Activated CD4-positive, alpha-beta memory T cell treated with anti-CD3 and anti-CD28 coated beads for 36 hours (primary cell): ENCODE data around the gene VASP. TPM values are rescaled to one million over a fixed set of nuclear protein-coding genes. Genes with fewer than 3 reads are reported as not detected.

Source experiments
- CTCF ChIA-PET: fragments of 350-600 bp; sonication (Branson Sonifier 250); formaldehyde crosslinking; loops from one replicate; lab custom pipeline; 2021; ENCODE audit warnings: antibody characterized with exemption, inconsistent platforms; lab: Charles Lee
- POLR2A ChIA-PET: fragments of 350-600 bp; sonication (Branson Sonifier 250); formaldehyde crosslinking; loops from one replicate; lab custom pipeline; 2021; ENCODE audit warnings: antibody characterized with exemption; lab: Charles Lee
- DNase-seq: peaks from one replicate; pipeline ENCODE4 v3.0.0-alpha.2; 2020
- H3K27ac Mint-ChIP-seq: one replicate; pipeline ENCODE4 v1.8.0; 2021; ENCODE audit warnings: mixed read lengths
- H3K27me3 Mint-ChIP-seq: one replicate; pipeline ENCODE4 v1.8.0; 2021; ENCODE audit warnings: mixed read lengths
- H3K36me3 Mint-ChIP-seq: one replicate; pipeline ENCODE4 v1.8.0; 2021; ENCODE audit warnings: mixed read lengths
- H3K4me1 Mint-ChIP-seq: one replicate; pipeline ENCODE4 v1.8.0; 2021; ENCODE audit warnings: low read depth, mixed read lengths
- H3K4me3 Mint-ChIP-seq: one replicate; pipeline ENCODE4 v1.8.0; 2021; ENCODE audit warnings: mild to moderate bottlenecking, mixed read lengths
- H3K9me3 Mint-ChIP-seq: one replicate; pipeline ENCODE4 v1.8.0; 2021; ENCODE audit warnings: mixed read lengths
- intact Hi-C: fragments of 100-400 bp; cut with micrococcal nuclease; formaldehyde crosslinking; loops from one replicate; pipeline ENCODE4 v1.15.1; 2023
- total RNA-seq, 2 experiments: library from RNA; stranded (reverse); gene quantifications; one replicate each; pipeline ENCODE4 v1.2.3, GENCODE V29; 2021

VASP gene
- total RNA-seq, 2 experiments from 2014 or later: 167 to 174 TPM

DNA sequence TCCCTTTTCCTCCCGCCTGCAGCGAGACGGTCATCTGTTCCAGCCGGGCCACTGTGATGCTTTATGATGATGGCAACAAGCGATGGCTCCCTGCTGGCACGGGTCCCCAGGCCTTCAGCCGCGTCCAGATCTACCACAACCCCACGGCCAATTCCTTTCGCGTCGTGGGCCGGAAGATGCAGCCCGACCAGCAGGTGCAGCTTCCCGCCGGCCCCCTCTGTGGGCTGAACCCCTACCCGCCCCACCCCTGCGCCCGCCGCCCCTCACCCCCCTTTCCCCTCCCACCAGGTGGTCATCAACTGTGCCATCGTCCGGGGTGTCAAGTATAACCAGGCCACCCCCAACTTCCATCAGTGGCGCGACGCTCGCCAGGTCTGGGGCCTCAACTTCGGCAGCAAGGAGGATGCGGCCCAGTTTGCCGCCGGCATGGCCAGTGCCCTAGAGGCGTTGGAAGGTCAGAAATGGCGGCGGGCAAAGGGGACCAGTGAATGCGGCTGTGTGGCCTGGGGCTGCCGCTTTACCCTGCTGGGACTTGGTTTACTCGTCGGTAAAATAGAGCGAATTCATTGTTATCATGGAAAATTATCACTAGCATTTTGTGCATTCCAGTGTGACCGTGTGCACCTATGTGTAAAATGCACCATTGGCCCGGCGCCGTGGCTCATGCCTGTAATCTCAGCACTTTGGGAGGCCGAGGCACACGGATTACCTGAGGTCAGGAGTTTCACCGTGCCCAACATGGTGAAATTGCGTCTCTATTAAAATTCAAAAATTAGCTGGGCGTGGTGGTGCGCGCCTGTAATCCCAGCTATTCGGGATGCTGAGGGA is 10.6 kb downstream of the VASP start:
- Mint-ChIP-seq H3K4me1 (peaks cover 37% of the 10 kb centered on the region), H3K36me3 (peaks cover 23% of the 10 kb centered on the region), H3K4me3 (no peak overlapping the region), H3K9me3 (no peaks in the 10 kb centered on the region), H3K27ac (no peak overlapping the region), H3K27me3 (no peaks in the 10 kb centered on the region)
- intact Hi-C loops: no loop called here
- DNase-seq: no peak
- CTCF ChIA-PET: no interaction called here
- POLR2A ChIA-PET: no interaction called here

GRCh38 chr19:45518469-45518826 is 11.2 kb downstream of the VASP start:
- peaks cover 33% of the 10 kb centered on the region for H3K4me1 Mint-ChIP-seq
- H3K27ac Mint-ChIP-seq: no peak overlapping the region
- intact Hi-C loops: no loop called here
- no peaks in the 10 kb centered on the region for H3K9me3 Mint-ChIP-seq
- DNase-seq: no peak
- H3K4me3 Mint-ChIP-seq: no peak overlapping the region
- H3K27me3 Mint-ChIP-seq: no peaks in the 10 kb centered on the region
- H3K36me3 Mint-ChIP-seq: peaks cover 25% of the 10 kb centered on the region
- CTCF ChIA-PET: no interaction called here
- POLR2A ChIA-PET: no interaction called here

GRCh38 chr19:45522010-45522941 is 15.0 kb downstream of the VASP start:
- H3K4me3 Mint-ChIP-seq: no peak overlapping the region
- intact Hi-C loops: loop anchor here (5.0 kb wide), 1 partner anchor 170 kb away; the partner anchor contains the start of genes QPCTL and SNRPD2
- no peak overlapping the region for H3K27ac Mint-ChIP-seq
- ChIA-PET CTCF (interaction anchor here (1.7 kb wide), 1 partner anchor 120 kb away, joined by 5 read pairs; no protein-coding TSS in a partner anchor), POLR2A (interaction anchor here (0.6 kb wide), 1 partner anchor 128 kb away, joined by 3 read pairs; no protein-coding TSS in a partner anchor)
- H3K27me3 Mint-ChIP-seq: no peaks in the 10 kb centered on the region
- peaks cover 43% of the 10 kb centered on the region for H3K36me3 Mint-ChIP-seq
- peaks cover 8% of the 10 kb centered on the region for H3K4me1 Mint-ChIP-seq
- H3K9me3 Mint-ChIP-seq: no peaks in the 10 kb centered on the region
- DNase-seq: no peak

GRCh38 chr19:45523642-45524256 is 16.5 kb downstream of the VASP start:
- Mint-ChIP-seq H3K9me3 (no peaks in the 10 kb centered on the region), H3K36me3 (peaks cover 43% of the 10 kb centered on the region), H3K4me3 (no peak overlapping the region), H3K27me3 (peaks cover under 1% of the 10 kb centered on the region), H3K27ac (peak overlapping the region; percentile 70), H3K4me1 (peaks cover 18% of the 10 kb centered on the region)
- ChIA-PET POLR2A (no interaction called here), CTCF (interaction anchor here (0.6 to 1.0 kb wide), 2 partner anchors 110 to 120 kb away, joined by 3 to 4 read pairs; no protein-coding TSS in a partner anchor)
- intact Hi-C loops: loop anchor here (1.0 to 5.0 kb wide), 3 partner anchors 35 to 169 kb away; partner anchors contain the start of genes QPCTL and SNRPD2
- peak; percentile 84 for DNase-seq

DNA sequence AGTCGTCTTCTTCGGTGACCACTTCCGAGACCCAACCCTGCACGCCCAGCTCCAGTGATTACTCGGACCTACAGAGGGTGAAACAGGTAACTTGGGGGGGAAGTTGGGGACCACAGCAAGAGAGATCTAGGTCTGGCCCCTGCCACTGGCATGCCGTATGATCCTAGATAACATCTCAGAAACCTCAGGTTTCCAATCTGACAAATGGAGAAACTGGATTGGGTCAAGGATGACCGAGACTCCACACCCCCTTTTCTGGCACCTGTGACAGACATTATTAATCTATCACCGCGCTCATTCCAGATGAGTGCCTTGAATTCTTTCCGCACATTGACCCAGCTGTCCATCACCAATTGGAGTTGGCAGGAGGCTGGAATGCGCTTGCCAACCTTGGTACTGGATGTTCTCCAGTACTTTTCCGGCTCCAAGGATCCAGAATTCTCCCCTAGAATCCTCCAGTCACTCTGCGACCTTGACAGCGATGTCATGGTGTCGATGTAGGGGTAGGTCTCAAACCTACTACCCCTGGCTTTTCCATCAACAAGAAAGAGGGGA is 17.4 kb downstream of the VASP start:
- H3K4me3 Mint-ChIP-seq: no peak overlapping the region
- no peak overlapping the region for H3K27ac Mint-ChIP-seq
- H3K27me3 Mint-ChIP-seq: peaks cover 1% of the 10 kb centered on the region
- H3K9me3 Mint-ChIP-seq: no peaks in the 10 kb centered on the region
- H3K4me1 Mint-ChIP-seq: peaks cover 22% of the 10 kb centered on the region
- POLR2A ChIA-PET: no interaction called here
- intact Hi-C loops: loop anchor here (5.0 kb wide), 1 partner anchor 168 kb away; the partner anchor contains the start of genes QPCTL and SNRPD2
- peaks cover 43% of the 10 kb centered on the region for H3K36me3 Mint-ChIP-seq
- CTCF ChIA-PET: interaction anchor here (0.6 to 1.0 kb wide), 2 partner anchors 109 to 119 kb away, joined by 3 to 4 read pairs; no protein-coding TSS in a partner anchor
- no peak for DNase-seq

- intact Hi-C loops: no loop called here
- no peak overlapping the region for H3K4me3 Mint-ChIP-seq
- peaks cover 1% of the 10 kb centered on the region for H3K27me3 Mint-ChIP-seq
- peaks cover 22% of the 10 kb centered on the region for H3K4me1 Mint-ChIP-seq
- DNase-seq: no peak
- peaks cover 2% of the 10 kb centered on the region for H3K9me3 Mint-ChIP-seq
- no peak overlapping the region for H3K27ac Mint-ChIP-seq
- CTCF ChIA-PET: interaction anchor here (2.2 kb wide), 1 partner anchor 32 kb away, joined by 7 read pairs; no protein-coding TSS in a partner anchor
- POLR2A ChIA-PET: no interaction called here
- peaks cover 37% of the 10 kb centered on the region for H3K36me3 Mint-ChIP-seq
These were observed 18.9 kb downstream of the VASP start for GRCh38 chr19:45526143-45526542.

DNA sequence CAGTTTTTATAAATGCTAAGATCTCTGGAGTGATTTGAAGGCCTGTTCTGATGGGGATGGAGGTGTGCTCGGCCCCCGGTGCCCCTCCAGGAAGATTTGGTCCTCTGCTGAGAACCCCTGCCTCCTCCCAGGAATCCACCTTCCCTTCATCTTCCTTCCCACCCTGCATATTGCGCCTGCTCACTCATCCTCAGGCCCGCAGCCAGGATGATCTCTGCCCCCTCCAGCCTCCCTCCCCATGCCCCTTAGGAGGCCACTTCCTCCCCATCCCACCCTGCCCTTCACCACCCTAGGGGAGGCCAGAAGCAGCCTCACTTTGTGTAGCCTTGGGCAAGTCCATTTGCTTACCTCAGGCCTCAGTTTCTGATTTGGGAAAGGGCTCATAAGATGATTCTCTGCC is 19.7 kb downstream of the VASP start:
- intact Hi-C loops: no loop called here
- H3K4me3 Mint-ChIP-seq: no peak overlapping the region
- peaks cover 22% of the 10 kb centered on the region for H3K4me1 Mint-ChIP-seq
- peaks cover 37% of the 10 kb centered on the region for H3K36me3 Mint-ChIP-seq
- ChIA-PET POLR2A (no interaction called here), CTCF (interaction anchor here (2.2 kb wide), 1 partner anchor 31 kb away, joined by 7 read pairs; no protein-coding TSS in a partner anchor)
- no peak overlapping the region for H3K27ac Mint-ChIP-seq
- peaks cover 9% of the 10 kb centered on the region for H3K9me3 Mint-ChIP-seq
- no peak for DNase-seq
- H3K27me3 Mint-ChIP-seq: peaks cover 1% of the 10 kb centered on the region

DNA sequence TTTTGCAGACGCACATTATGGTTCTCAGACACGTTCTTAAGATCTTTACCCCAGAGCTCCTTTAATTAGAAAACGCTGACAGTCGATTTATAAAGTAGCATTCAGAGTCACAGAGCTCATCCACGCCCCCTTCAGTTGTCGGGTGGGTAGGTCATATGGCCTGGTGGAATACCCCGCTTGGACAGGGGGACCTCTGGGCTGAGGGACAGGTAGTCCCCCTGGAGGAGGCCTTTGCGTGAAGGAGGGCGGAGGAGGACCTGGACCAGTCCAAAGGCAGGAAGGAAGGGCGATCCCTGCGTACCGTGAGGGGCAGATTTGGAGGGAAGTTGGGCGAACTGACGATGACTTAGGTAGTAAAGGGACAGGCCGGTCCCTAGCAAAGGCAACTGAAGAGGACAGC is 20.5 kb downstream of the VASP start:
- Mint-ChIP-seq H3K4me3 (no peak overlapping the region), H3K27ac (no peak overlapping the region), H3K36me3 (peaks cover 35% of the 10 kb centered on the region), H3K4me1 (peaks cover 22% of the 10 kb centered on the region), H3K9me3 (peaks cover 9% of the 10 kb centered on the region), H3K27me3 (peaks cover 1% of the 10 kb centered on the region)
- ChIA-PET POLR2A (no interaction called here), CTCF (interaction anchor here (2.2 kb wide), 1 partner anchor 31 kb away, joined by 7 read pairs; no protein-coding TSS in a partner anchor)
- no peak for DNase-seq
- intact Hi-C loops: no loop called here

DNA sequence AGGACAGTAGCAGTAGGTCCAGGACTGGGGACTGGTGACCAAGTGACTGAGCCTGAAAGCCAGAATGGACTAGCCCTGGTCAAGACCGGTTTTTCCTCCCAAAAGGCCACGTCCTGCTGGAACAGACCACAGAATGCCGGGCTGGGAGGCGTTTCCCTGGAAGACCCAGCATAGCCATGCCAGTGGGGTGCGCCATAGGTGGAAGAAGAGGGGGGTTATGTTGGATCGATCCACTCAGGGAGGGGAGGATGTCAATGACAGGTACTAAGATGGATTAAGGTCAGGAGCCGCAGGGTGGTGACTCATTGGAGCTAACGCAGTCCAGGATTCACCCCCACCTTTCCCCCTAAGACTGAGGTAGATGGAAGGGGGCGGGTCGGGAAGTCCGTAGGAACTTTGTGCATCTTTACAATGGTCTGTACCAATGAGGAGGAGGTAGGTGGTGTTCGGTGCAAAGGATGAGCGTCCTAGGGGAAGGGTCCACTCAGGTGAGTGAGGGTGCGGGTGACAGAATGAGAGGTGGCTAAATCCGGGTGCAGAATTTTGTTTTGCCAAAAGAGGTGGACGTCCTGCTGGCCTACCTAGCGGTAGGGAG is 21.0 kb downstream of the VASP start:
- H3K4me3 Mint-ChIP-seq: no peak overlapping the region
- ChIA-PET CTCF (interaction anchor here (2.2 kb wide), 1 partner anchor 30 kb away, joined by 7 read pairs; no protein-coding TSS in a partner anchor), POLR2A (interaction anchor here (1.4 kb wide), 1 partner anchor 150 kb away, joined by 4 read pairs; no protein-coding TSS in a partner anchor)
- H3K36me3 Mint-ChIP-seq: peaks cover 33% of the 10 kb centered on the region
- H3K4me1 Mint-ChIP-seq: peaks cover 22% of the 10 kb centered on the region
- DNase-seq: no peak
- H3K27me3 Mint-ChIP-seq: peaks cover 1% of the 10 kb centered on the region
- intact Hi-C loops: no loop called here
- H3K9me3 Mint-ChIP-seq: peaks cover 9% of the 10 kb centered on the region
- H3K27ac Mint-ChIP-seq: peak overlapping the region; percentile 9

GRCh38 chr19:45528744-45529419 is 21.6 kb downstream of the VASP start:
- peaks cover 16% of the 10 kb centered on the region for H3K4me1 Mint-ChIP-seq
- CTCF ChIA-PET: no interaction called here
- H3K4me3 Mint-ChIP-seq: no peak overlapping the region
- peaks cover 1% of the 10 kb centered on the region for H3K27me3 Mint-ChIP-seq
- peaks cover 9% of the 10 kb centered on the region for H3K9me3 Mint-ChIP-seq
- DNase-seq: no peak
- POLR2A ChIA-PET: interaction anchor here (1.4 kb wide), 1 partner anchor 149 kb away, joined by 4 read pairs; no protein-coding TSS in a partner anchor
- H3K27ac Mint-ChIP-seq: no peak overlapping the region
- intact Hi-C loops: no loop called here
- H3K36me3 Mint-ChIP-seq: peaks cover 27% of the 10 kb centered on the region
